Anterior cingulate cortex (tissue), 58 donors: ENCODE measurements around the gene AGO4.
"Not testable (repeated sequence)": the region's sequence is repeated elsewhere in the genome, so short reads cannot be mapped to it uniquely, and the experiment has no call there.

Experiments used
- DNase-seq, 58 donors: peaks; one replicate each; lab custom pipeline; 2025; lab: John Stamatoyannopoulos, UW

The AGO4 gene

DNA sequence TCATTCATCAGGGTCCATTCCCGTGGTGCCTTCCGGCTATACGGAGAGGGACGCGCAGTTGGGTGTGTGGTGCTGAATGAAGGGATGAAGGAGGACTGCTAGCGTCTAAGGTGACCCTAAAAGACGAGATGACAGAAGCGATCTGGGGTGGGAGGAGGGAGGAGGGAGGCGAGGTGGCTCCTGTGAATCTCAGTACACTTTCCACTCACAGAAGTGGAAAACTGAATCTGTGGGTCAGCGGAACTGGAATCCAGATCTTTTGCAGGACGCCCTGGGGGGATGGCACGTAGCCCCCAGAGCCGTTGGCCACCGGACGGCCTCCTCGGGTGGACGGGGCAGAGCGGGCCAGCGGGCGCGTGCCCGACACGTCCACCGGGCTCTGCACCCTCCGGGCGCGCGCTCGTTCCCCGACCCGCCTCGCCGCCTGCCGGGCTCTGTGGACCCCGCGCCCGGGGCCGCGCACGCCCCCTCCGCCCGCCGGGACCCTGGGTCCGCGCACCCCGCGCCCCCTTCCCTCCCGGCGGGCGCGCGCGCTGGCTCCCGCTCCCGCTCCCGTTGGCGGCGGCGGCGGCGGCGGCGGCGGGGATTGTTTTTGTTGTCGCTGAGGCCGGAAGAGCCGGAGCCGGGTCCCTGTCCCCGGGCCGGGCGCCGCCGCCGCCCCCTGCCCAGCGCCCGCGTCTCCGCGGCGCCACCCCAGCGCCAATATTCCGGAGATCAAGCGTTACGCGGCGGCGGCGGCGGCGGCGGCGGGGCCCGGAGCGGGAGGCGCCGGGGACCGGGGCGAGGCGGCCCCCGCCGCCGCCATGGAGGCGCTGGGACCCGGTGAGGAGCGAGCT is at the start of gene AGO4:
Gene AGO4 (plus strand): TSS at position 403 of the 836 bp plus-strand sequence. CDS start 401 bp downstream, at position 804.
- DNase-seq = peak in 46 of 58 donors; percentile 4 to 72 (median 46)

DNA sequence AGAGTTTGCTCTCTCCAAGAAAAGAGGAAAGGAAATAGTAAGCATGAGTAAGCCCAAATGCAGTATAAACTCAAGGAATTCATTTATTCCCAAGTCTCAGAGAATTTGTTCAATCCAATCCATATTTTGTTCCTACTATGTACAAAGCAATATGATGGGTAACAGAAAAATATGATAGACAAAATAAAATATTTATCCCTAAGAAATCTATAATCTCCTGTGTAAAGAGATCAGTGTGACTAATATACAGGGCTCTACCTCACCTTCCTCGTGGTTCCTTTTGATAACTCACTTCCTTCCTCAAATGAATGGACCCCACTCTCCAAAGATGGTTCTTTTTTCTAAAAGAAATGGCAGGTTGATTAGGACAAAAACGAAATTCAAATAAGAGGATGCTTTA is 45.7 kb upstream of the AGO4 start:
- DNase-seq = no peak

DNA sequence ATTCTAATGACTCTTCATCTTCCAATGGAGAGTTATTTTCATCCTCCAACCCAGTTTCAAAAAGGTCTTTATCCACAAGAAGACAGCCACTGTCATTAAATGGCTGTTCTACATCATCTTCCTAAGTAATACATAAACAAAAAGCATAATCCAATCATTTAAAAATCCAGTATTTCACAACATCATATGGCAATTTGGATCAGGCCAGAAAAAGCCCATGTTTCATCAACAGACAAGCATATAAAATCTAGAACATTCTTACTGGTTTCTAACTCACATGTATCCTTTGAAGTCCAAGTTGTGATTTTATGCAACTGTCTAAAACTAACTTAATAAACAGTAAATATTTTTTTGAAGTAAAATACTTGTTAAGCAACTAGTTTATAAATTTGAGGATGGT is 44.6 kb upstream of the AGO4 start:
- DNase-seq = no peak

DNA sequence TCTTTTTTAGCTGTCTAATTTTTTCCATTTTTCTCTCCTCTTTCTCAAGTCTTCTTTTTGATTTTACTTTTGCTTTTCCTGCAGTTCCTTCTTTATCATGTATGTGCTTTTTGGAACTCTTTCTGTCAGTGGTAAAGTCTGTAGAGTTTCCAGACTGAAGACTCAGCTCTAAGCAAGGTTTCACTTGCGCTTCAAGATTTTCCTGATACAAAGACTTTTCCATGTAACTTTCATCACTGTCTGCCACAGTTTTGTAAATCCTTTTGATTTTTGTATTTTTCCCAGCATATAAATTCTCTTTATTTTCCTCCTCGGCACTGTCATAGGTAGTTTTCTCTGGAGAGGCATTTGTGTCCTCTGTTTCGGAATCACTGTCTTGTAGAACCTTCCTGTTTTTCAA is 43.5 kb upstream of the AGO4 start:
- DNase-seq = no peak

DNA sequence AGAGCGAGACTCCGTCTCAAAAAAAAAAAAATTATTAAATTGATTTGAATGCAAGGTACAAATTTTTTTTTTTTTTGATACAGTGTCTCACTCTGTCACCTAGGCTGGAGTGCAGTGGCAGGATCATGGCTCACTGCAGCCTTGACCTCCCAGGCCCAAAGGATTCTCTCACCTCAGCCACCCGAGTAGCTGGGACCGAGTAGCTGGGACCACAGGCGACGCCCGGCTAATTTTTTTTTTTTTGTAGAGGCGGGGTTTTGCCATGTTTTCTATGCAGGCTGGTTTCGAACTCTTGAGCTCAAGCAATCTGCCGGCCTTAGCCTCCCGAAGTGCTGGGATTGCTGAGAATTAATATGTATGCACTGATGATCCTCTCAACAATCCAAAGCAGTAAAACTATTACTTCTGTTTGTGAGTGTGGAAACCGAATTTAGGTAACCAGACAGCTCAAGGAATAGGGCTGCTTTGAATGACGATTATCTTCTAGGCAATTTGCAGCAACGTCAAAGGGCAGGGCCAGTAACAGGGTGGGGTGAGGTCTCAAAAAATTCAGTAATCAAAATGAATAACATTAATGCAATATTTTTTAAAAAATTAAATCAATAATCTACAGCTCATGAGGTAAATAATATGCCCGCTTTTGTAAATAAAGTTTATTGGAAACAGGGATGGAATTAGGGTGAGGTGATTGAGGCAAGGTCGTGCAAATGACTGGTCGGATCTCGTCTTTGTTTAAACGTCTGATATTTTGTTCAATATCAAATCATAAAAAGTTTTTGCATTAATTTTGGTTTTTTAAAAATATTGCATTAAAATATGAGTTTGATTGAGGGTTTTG is 39.2 kb upstream of the AGO4 start:
- DNase-seq = no peak

DNA sequence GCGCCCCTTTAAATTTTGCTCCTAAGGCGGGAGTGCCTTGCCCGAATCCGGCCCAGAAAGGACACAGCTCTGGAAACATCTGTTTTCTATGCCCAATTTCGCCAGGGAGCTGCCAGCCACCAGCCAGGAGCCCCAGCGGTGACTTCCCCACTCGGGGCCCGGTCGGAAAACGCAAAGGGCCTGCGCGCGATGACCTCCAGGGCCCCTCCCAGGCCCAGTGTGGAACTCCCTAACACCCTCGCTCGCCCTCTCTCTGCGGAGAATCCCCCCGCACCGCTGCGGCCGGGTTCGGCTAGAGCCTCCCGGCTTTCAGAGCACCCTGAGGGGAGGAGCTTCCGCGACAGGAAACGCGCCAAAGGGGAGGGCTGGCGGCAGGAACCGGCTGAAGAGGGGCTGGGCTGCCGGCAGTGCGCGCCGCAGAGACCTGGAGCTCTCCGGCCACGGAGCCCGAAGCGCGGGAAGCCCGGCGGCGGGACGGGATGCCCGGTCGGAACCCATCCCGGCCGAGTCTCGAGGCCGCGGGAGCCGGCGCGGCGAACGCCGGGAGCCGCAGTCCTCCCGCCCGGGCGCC is 38.5 kb upstream of the AGO4 start:
- DNase-seq = peak in 57 of 58 donors; percentile 13 to 78 (median 50)

DNA sequence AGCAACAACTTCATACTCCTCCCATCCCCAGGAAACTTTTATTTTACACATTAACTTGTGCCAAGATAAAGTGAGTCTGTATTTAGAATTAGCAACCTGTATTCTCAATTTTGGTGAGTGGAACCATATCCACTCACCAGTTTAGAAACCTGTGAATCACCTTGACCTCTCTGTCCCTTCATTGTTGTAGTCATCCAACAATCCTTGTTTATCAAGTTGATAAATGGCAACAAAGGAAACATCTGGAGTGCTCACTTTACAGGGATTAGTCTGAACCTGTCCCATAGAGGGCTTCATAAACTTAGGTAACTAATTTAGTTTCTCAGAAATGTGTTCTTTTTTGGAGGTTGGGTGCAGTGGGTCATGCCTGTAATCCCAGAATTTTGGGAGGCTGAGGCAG is 34.1 kb upstream of the AGO4 start:
- no peak for DNase-seq

DNA sequence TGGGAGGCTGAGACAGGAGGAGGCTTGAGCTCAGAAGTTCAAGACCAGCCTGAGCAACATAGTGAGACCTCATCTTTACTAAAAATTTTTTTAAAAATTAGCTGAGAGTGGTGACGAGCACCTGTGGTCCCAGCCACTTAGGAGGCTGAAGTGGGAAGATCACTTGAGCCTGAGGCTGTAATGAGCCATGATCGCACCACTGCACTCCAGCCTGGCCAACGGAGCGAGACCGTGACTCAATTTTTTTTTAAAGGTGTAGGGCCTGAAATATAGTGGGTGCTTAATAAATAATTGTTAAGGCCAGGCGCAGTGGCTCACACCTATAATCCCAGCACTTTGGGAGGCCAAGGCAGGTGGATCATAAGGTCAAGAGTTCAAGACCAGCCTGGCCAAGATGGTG is 31.6 kb upstream of the AGO4 start:
- not testable (repeated sequence) for DNase-seq

DNA sequence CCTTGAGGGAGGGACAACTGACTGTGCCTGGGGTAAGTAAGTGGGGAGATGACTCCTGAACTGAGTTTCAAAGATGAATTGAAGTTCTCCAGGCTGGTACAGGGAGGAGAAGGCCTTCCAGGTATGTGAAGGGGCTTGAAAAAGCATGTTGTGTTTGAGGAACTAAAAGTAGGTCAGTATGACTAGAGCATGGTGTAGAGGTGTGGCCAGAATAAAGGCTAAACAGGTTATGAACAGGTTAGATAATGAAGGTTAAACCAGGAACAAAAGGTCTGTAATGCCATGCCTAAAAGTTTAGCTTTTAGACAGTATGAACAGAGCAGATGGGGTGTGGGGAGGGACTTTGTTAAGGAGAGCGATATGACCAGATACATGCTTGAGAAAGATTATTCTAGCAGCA is 30.7 kb upstream of the AGO4 start:
- no peak for DNase-seq

DNA sequence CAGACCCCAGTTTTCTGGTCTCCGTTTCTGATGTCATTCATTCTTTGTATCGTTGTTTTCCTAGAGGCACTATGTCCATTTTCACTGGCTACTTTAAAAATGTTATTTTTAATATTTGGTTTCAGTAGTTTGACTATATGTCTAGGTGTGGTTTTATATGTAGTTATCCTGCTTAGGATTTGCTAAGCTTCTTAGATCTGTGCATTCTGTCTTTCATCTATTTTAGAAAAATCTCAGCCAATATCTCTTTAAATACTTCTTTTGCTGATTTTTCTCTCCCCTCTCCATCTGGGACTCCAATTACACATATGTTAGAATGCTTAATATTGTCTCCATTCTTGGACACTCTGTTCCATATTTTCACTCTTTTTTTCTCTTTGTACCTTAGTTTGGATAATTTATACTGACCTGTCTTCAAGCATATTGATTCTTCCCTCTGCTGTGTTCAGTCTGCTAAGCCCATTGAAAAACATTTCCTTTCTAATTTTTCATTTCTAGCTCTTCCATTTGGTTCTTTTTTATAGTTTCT is 24.7 kb upstream of the AGO4 start:
- no peak for DNase-seq

DNA sequence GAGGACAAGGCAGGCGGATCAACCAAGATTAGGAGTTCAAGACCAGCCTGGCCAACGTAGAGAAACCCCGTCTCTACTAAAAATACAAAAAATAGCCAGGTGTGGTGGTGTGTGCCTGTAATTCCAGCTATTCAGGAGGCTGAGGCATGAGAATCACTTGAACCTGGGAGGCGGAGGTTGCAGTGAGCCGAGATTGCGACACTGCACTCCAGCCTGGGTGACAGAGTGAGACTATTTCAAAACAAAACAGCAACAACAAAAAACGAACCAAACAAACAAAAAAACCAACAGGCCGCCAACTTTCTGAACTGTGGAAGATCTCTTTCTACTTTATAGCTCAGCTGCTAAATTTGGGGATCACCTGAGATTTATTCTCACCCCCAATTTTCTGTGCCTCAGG is 23.5 kb upstream of the AGO4 start:
- not testable (repeated sequence) for DNase-seq

DNA sequence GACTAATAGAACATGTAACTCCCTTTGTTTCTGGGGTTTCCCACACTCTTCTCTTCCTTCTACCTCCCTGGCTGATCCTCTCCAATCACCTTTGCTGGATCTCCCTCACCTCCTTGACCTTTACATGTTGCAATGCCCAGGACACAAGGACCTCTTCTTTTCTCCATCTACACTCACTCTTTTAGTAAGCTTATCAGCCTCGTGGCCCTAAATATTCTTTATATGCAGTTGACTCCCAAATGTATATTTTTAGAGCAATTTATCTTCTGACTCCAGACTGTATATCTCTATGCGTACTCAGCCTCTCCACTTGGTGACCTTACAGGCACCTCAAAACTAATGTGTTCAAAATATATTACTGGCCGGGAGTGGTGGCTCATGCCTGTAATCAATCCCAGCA is 19.7 kb upstream of the AGO4 start:
- no peak for DNase-seq

DNA sequence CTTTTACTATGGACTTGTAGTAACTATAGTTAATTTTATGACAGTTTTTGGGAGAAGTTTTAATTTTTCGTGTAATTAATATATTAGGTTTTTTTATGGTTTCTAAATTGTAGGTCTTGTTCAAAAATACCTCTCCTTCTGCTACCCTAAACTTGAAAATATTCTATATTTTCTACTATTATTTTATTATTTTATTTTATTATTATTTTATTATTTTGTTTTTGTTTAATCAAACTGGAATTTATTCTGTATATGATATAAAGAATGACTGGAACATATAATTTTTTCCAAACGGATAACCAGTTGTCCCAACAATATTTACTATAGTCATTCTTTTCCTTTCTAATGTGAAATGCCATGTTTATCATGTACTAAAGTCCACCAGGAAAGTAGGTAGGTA is 17.1 kb upstream of the AGO4 start:
- no peak for DNase-seq

DNA sequence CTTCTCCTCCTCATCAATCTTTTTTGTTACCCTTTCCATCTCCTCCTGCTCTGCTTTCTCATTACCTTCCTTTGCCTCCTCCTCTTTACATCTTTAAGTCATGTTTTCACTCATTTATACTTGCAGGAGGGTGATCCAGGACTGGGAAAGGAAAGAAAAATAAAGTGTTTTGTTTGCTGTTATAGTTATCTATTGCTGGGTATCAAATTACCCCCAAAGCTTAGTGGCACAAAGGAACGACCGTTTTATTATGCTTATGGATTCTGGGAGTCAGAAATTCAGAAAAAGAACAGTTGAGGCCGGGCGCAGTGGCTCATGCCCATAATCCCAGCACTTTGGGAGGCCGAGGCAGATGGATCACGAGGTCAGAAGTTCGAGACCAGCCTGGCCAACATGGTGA is 12.5 kb upstream of the AGO4 start:
- no peak for DNase-seq

DNA sequence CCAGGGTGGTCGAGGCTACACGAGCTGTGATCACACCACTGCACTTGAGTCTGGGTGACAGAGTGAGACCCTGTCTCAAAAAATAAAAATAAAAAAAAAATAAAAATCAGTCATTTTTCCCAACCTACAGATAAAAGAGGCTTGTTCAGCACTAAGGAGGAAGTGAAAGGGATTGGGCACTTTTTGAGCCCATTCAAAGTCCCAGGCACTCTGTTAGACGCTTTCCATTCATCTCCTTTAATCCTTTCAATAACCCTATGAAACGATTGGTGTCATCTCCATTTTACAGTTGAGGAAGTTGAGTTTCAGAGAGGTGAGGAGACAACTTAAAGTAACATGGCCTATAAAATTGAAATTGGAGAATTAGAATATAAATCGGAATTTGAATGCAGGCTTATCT is 10.4 kb upstream of the AGO4 start:
- no peak for DNase-seq

DNA sequence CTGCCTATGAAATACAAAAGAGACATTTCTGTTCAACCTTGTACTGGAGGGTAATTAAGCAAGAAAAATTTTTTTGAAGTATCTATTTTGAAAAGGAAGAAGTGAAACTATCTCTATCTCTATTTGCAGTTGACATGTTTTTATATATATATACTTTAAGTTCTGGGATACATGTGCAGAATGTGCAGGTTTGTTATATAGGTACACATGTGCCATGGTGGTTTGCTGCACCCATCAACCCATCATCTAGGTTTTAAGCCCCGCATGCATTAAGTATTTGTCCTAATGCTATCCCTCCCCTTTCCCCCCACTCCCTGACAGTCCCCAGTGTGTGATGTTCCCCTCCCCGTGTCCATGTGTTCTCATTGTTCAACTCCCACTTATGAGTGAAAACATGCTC is 9.8 kb upstream of the AGO4 start:
- DNase-seq = not testable (repeated sequence)

DNA sequence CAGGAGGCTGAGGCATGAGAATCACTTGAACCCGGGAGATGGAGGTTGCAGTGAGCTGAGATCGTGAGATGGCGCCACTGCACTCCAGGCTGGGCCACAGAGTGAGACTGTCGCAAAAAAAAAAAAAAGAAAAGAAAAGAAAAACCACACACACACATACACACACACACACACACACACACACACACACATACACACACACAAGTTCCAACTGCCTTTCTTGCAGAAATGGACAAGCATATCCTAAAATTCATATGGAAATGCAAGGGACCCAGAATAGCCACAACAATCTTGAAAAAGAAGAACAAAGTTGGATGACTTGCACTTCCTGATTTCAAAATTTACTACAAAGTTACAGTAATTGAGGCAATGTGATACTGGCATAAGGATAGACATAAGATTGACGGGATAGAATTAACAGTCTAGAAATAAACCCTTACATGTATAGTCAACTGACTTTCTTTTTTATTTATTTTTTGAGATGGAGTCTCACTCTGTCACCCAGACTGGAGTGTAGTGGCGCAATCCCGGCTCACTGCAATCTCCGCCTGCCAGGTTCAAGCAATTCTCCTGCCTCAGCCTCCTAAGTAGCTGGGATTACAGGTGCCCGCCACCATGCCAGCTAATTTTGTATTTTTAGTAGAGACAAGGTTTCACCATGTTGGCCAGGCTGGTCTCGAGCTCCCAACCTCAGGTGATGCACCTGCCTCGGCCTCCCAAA is 7.5 kb upstream of the AGO4 start:
- DNase-seq = not testable (repeated sequence)

DNA sequence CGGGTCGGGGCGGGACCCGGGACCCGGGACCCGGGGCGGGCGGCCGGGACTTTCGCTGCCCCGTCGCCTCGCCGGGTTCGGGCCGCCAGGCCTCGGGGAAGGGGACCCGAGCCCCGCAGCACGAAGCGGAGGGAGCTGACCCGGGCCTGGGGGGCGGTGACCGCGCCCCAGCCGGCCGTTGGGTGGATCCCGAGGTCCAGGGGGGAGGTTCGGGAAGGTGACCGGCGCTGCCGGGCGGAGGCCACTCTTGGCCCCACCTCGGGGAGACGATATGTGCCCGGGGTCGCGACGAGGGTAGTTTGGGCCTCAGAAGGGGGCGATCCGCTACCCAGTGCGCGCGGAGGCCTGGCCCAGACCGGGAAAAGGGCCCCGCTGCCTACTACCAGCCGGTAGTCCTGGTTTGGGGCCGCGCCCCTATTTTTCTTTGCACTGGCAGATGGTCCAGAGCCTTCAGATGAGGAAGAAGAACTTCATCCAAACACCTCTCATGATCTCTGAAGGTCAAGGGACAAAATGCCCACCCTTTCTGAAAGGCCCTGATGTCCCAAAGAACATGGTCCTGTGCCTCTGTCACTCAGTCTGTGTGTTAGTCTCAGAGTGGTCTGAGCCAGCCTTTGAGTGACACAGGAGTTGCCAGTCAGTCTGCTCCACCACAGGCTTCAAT is 766 bp downstream of the AGO4 start:
- peak in 34 of 58 donors; percentile 4 to 53 (median 22) for DNase-seq
